Activated naive CD8-positive, alpha-beta T cell treated with anti-CD3 and anti-CD28 coated beads for 36 hours (primary cell): ENCODE data around the gene CLIC4. TPM values are rescaled to one million over a fixed set of nuclear protein-coding genes. Genes with fewer than 3 reads are reported as not detected.
"Not testable (repeated sequence)": the region's sequence is repeated elsewhere in the genome, so short reads cannot be mapped to it uniquely, and the experiment has no call there.

ENCODE experiments used
- DNase-seq: peaks from one replicate; pipeline ENCODE4 v3.0.0; 2021
- H3K27ac Mint-ChIP-seq: one replicate; pipeline ENCODE4 v1.8.0; 2022; ENCODE audit warnings: mild to moderate bottlenecking, moderate library complexity, mixed read lengths
- H3K27me3 Mint-ChIP-seq: one replicate; pipeline ENCODE4 v1.8.0; 2022; ENCODE audit warnings: mild to moderate bottlenecking, mixed read lengths
- H3K36me3 Mint-ChIP-seq: one replicate; pipeline ENCODE4 v1.8.0; 2021; ENCODE audit warnings: mild to moderate bottlenecking, mixed read lengths
- H3K4me1 Mint-ChIP-seq: one replicate; pipeline ENCODE4 v1.8.0; 2021; ENCODE audit warnings: mixed read lengths
- H3K4me3 Mint-ChIP-seq: one replicate; pipeline ENCODE4 v1.8.0; 2022; ENCODE audit warnings: mild to moderate bottlenecking, moderate library complexity, mixed read lengths
- H3K9me3 Mint-ChIP-seq: one replicate; pipeline ENCODE4 v1.8.0; 2022; ENCODE audit warnings: mixed read lengths
- total RNA-seq, 2 experiments: library from RNA; stranded (reverse); gene quantifications; one replicate each; pipeline ENCODE4 v1.2.3, GENCODE V29; 2021

Gene CLIC4
- total RNA-seq, 2 experiments from 2014 or later = 25.0 to 26.4 TPM

DNA sequence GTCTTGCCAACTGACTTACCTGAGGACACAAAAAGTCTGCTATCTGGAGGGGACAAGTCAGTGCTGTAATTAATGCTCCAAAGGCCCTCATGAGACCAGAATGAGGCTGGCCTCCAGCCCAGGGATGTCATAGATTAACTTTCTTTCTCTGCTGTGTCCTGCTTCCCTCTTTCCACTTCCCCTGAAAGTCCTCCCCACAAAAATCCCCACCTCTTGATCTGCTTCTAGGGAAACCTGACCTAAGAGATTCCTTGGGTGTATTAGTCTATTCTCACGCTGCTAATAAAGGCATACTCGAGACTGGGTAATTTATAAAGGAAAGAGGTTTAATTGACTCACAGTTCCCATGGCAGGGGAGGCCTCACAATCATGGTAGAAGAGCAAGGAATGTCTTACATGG is 145.6 kb downstream of the CLIC4 start:
- H3K27me3 Mint-ChIP-seq = no peaks in the 10 kb centered on the region
- no peak overlapping the region for H3K27ac Mint-ChIP-seq
- H3K36me3 Mint-ChIP-seq = peaks cover 10% of the 10 kb centered on the region
- no peak for DNase-seq
- no peaks in the 10 kb centered on the region for H3K4me1 Mint-ChIP-seq
- H3K9me3 Mint-ChIP-seq = peaks cover 9% of the 10 kb centered on the region
- H3K4me3 Mint-ChIP-seq = no peak overlapping the region

DNA sequence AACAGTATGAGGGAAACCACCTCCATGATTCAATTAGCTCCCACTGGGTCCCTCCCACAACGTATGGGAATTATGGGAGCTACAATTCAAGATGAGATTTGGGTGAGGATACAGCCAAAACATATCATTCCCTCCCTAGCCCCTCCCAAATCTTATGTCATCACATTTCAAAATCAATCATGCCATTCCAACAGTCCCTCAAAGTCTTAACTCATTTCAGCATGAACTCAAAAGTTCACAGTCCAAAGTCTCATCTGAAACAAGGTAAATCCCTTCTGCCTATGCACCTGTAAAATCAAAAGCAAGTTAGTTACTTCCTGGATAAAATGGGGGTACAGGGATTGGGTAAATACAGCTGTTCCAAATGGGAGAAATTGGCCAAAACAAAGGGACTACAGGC is 146.1 kb downstream of the CLIC4 start:
- not testable (repeated sequence) for H3K4me1 Mint-ChIP-seq, H3K9me3 Mint-ChIP-seq, DNase-seq, H3K27me3 Mint-ChIP-seq, H3K27ac Mint-ChIP-seq, H3K4me3 Mint-ChIP-seq
- peaks cover 10% of the 10 kb centered on the region for H3K36me3 Mint-ChIP-seq

DNA sequence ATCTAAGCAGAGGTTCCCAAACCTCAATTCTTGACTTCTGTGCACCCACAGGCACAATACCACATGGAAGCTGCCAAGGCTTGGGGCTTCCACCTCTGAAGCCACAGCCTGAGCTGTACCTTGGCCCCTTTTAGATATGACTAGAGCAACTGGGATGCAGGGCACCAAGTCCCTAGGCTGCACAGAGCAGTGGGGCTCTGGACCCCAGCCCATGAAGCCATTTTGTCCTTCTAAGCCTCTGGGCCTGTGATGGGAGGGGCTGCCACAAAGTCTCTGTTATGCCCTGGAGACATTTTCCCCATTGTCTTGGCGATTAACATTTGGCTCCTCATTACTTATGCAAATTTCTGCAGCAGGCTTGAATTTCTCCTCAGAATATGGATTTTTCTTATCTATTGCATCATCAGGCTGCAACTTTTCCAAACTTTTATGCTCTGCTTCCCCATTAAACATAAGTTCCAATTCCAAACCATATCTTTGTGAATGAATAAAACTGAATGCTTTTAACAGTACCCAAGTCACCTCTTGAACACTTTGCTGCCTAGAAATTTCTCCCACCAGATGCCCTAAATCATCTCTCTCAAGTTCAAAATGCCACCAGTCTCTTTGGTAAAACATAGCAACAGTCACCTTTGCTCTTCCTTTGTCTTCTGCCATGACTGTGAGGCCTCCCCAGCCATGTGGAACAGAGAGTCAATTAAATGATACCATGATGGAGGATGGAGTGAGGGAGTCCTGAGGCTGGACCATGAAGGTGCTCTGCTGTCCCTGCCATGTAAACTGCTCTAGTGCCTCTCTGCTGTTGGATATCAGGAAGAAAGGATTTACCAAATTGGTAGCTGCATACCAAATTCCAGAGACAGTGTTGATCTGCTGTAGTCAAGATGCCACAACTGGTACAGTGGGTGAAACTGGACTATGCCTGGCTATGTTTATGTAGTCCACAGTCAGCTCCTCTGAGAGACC is 147.2 kb downstream of the CLIC4 start:
- no peaks in the 10 kb centered on the region for H3K27me3 Mint-ChIP-seq
- H3K4me3 Mint-ChIP-seq = no peak overlapping the region
- no peak overlapping the region for H3K27ac Mint-ChIP-seq
- H3K36me3 Mint-ChIP-seq = peaks cover 10% of the 10 kb centered on the region
- no peaks in the 10 kb centered on the region for H3K4me1 Mint-ChIP-seq
- H3K9me3 Mint-ChIP-seq = peaks cover 9% of the 10 kb centered on the region
- DNase-seq = no peak

DNA sequence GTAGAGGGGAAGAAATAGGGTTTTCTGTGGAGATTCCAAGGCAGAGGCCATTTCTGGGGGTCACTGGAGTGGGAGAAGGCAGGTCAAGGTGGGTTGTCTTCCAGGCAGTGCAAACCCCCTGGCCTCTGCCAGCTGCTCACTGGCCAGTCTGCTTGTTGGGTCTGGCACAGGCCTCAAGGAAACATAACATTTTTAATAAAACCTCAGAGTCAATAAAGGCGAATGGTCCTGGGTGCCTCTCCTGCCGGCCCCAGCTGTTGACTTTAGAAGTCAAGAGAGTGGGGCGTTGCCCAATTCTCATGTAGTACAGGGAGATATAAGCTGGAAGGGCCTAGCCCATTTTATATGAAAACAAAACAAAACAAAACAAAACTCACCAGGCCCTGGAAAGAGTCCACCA is 148.2 kb downstream of the CLIC4 start:
- Mint-ChIP-seq H3K27me3 (peaks cover 3% of the 10 kb centered on the region), H3K36me3 (peaks cover 10% of the 10 kb centered on the region), H3K4me3 (no peak overlapping the region), H3K9me3 (peaks cover 9% of the 10 kb centered on the region), H3K27ac (no peak overlapping the region), H3K4me1 (peaks cover 7% of the 10 kb centered on the region)
- DNase-seq = no peak

Other genes starting within 250 kb of the CLIC4 start
- 10 to 100 TPM; 67.2 to 67.7 TPM for gene RCAN3, start 242.6 kb upstream of the CLIC4 start, total RNA-seq
- gene NCMAP, start 189.4 kb upstream of the CLIC4 start, total RNA-seq = under 1 TPM; 0.16 to 0.21 TPM
- gene SRRM1, start 102.1 kb upstream of the CLIC4 start, total RNA-seq = 100 to 1,000 TPM; 294 TPM
- 100 to 1,000 TPM; 144 TPM for gene RUNX3, start 184.8 kb downstream of the CLIC4 start, total RNA-seq